OCI-LY7 (cell line): ENCODE data around the gene CCDC68. TPM values are rescaled to one million over a fixed set of nuclear protein-coding genes. Genes with fewer than 3 reads are reported as not detected.

Experiments used
- BruUV-seq: library from RNA; stranded (reverse); fragments of 400-500 nt; replicated peaks from 2 replicates; lab custom pipeline; 2021; lab: Mats Ljungman, UMichigan
- CTCF ChIA-PET: fragments of 300-600 bp; sonication (Branson Sonifier 250); formaldehyde crosslinking; loops from one replicate; lab custom pipeline; 2022; ENCODE audit warnings: antibody characterized with exemption; ENCODE audit not compliant: unreplicated experiment; lab: Charles Lee
- POLR2A ChIA-PET: fragments of 300-600 bp; sonication (Branson Sonifier 250); formaldehyde crosslinking; loops from one replicate; lab custom pipeline; 2022; ENCODE audit warnings: antibody characterized with exemption; lab: Charles Lee
- DNase-seq: peaks from one replicate; pipeline ENCODE4 v3.0.0-alpha.2; 2015; ENCODE audit warnings: low spot score
- H2AFZ ChIP-seq: fragments of 200-600 bp; sonication (generic), shearing (Covaris generic); 2 replicates; pipeline ENCODE4 v1.6.1; 2014; ENCODE audit warnings: mild to moderate bottlenecking, antibody characterized with exemption, low read length, moderate library complexity
- H3K27ac ChIP-seq: fragments of 200-600 bp; sonication (generic); 2 replicates; pipeline ENCODE4 v1.5.1; 2014; ENCODE audit warnings: mixed run types, low read depth, mild to moderate bottlenecking, moderate library complexity, low read length, inconsistent platforms; ENCODE audit not compliant: poor library complexity, severe bottlenecking
- H3K36me3 ChIP-seq: fragments of 200-600 bp; sonication (generic); 2 replicates; pipeline ENCODE4 v1.6.1; 2014; ENCODE audit warnings: mild to moderate bottlenecking, antibody characterized with exemption, low read length, moderate library complexity, mixed read lengths; ENCODE audit not compliant: insufficient read depth
- H3K4me1 ChIP-seq: fragments of 200-600 bp; sonication (generic); 2 replicates; pipeline ENCODE4 v1.5.1; 2014; ENCODE audit warnings: mild to moderate bottlenecking, low read length; ENCODE audit not compliant: insufficient read depth, poor library complexity, severe bottlenecking
- H3K4me2 ChIP-seq: fragments of 200-600 bp; sonication (generic); 2 replicates; pipeline ENCODE4 v1.6.1; 2014; ENCODE audit warnings: mild to moderate bottlenecking, low read length
- H3K4me3 ChIP-seq: fragments of 200-600 bp; sonication (generic); 2 replicates; pipeline ENCODE4 v1.5.1; 2014; ENCODE audit warnings: mild to moderate bottlenecking, low read depth, low read length; ENCODE audit not compliant: poor library complexity, severe bottlenecking
- H3K79me2 ChIP-seq: fragments of 200-600 bp; sonication (generic); 2 replicates; pipeline ENCODE4 v1.6.1; 2016; ENCODE audit warnings: low read depth, mild to moderate bottlenecking, low read length, moderate library complexity, mixed read lengths; ENCODE audit not compliant: insufficient read depth
- H3K9me2 ChIP-seq: fragments of 200-600 bp; sonication (generic); 2 replicates; pipeline ENCODE4 v1.6.1; 2016; ENCODE audit warnings: mild to moderate bottlenecking, low read length, mixed read lengths; ENCODE audit not compliant: insufficient read depth
- H3K9me3 ChIP-seq: fragments of 200-600 bp; sonication (generic); 2 replicates; pipeline ENCODE4 v1.6.1; 2014; ENCODE audit warnings: mild to moderate bottlenecking, mixed run types, low read length, mixed read lengths
- H4K20me1 ChIP-seq: fragments of 200-600 bp; sonication (generic); 2 replicates; pipeline ENCODE4 v1.6.1; 2014; ENCODE audit warnings: mild to moderate bottlenecking, antibody characterized with exemption, low read length, moderate library complexity, mixed read lengths; ENCODE audit not compliant: insufficient read depth
- CTCF ChIP-seq: fragments of 200-600 bp; sonication (generic); conservative IDR thresholded peaks from 2 replicates; pipeline ENCODE4 v1.5.1; 2014; ENCODE audit warnings: mild to moderate bottlenecking, antibody characterized with exemption, low read length, moderate library complexity, mixed read lengths
- EZH2phosphoT487 ChIP-seq: fragments of 200-600 bp; sonication (generic); IDR thresholded peaks from 2 replicates; pipeline ENCODE4 v1.6.1; 2018; ENCODE audit warnings: low read depth, borderline replicate concordance, mild to moderate bottlenecking, mixed run types, antibody characterized with exemption, low read length, moderate library complexity, mixed read lengths
- intact Hi-C: fragments of 100-400 bp; cut with micrococcal nuclease; formaldehyde crosslinking; loops from one replicate; pipeline ENCODE4 v1.10.0; 2022; ENCODE audit not compliant: unreplicated experiment
- total RNA-seq, 2 experiments: library from RNA; depleted of rRNA in 1 of 2; stranded (reverse); fragments of >200 nt in 1 of 2; shearing (Covaris generic) in 1 of 2; gene quantifications; 2 replicates each; pipeline ENCODE4 v1.2.3, GENCODE V29; 2014 to 2022

CCDC68 gene
- total RNA-seq, 2 experiments from 2014 or later = not detected

GRCh38 chr18:54949588-54949987 is 9.7 kb downstream of the CCDC68 start:
- no peak overlapping the region for H2AFZ ChIP-seq
- no peak overlapping the region for H3K27ac ChIP-seq
- no peaks in the 10 kb centered on the region for H3K79me2 ChIP-seq
- TF ChIP-seq CTCF = no peak
- no peak for TF ChIP-seq EZH2phosphoT487
- H3K9me3 ChIP-seq = no peaks in the 10 kb centered on the region
- CTCF ChIA-PET = no interaction called here
- no peaks in the 10 kb centered on the region for H3K36me3 ChIP-seq
- no peak overlapping the region for H3K4me2 ChIP-seq
- no peaks in the 10 kb centered on the region for H4K20me1 ChIP-seq
- no TSS peak for BruUV-seq
- DNase-seq = no peak
- no peaks in the 10 kb centered on the region for H3K9me2 ChIP-seq
- POLR2A ChIA-PET = no interaction called here
- H3K4me3 ChIP-seq = no peak overlapping the region
- intact Hi-C loops = no loop called here
- H3K4me1 ChIP-seq = no peaks in the 10 kb centered on the region

GRCh38 chr18:54948350-54948837 is 10.9 kb downstream of the CCDC68 start:
- Histone ChIP-seq H4K20me1 (no peaks in the 10 kb centered on the region), H3K9me3 (no peaks in the 10 kb centered on the region), H2AFZ (no peak overlapping the region), H3K36me3 (no peaks in the 10 kb centered on the region), H3K4me3 (no peak overlapping the region), H3K9me2 (no peaks in the 10 kb centered on the region), H3K4me1 (no peaks in the 10 kb centered on the region), H3K79me2 (no peaks in the 10 kb centered on the region), H3K27ac (no peak overlapping the region), H3K4me2 (no peak overlapping the region)
- TF ChIP-seq CTCF = no peak
- no peak for TF ChIP-seq EZH2phosphoT487
- no peak for DNase-seq
- intact Hi-C loops = no loop called here
- ChIA-PET POLR2A (no interaction called here), CTCF (no interaction called here)
- no TSS peak for BruUV-seq

GRCh38 chr18:54947091-54947490 is 12.2 kb downstream of the CCDC68 start:
- no peaks in the 10 kb centered on the region for H3K9me2 ChIP-seq
- H3K36me3 ChIP-seq = no peaks in the 10 kb centered on the region
- intact Hi-C loops = no loop called here
- H3K4me1 ChIP-seq = no peaks in the 10 kb centered on the region
- no peak for TF ChIP-seq EZH2phosphoT487
- no peak for TF ChIP-seq CTCF
- no peak overlapping the region for H3K4me3 ChIP-seq
- no TSS peak for BruUV-seq
- H3K4me2 ChIP-seq = no peak overlapping the region
- no peaks in the 10 kb centered on the region for H4K20me1 ChIP-seq
- no peak overlapping the region for H2AFZ ChIP-seq
- H3K27ac ChIP-seq = no peak overlapping the region
- no peaks in the 10 kb centered on the region for H3K9me3 ChIP-seq
- DNase-seq = no peak
- ChIA-PET POLR2A (no interaction called here), CTCF (no interaction called here)
- H3K79me2 ChIP-seq = no peaks in the 10 kb centered on the region
